ENCODE measurements around the gene CHMP3. TPM values are rescaled to one million over a fixed set of nuclear protein-coding genes. Genes with fewer than 3 reads are reported as not detected.
"Not testable (repeated sequence)": the region's sequence is repeated elsewhere in the genome, so short reads cannot be mapped to it uniquely, and the experiment has no call there.

CHMP3 gene
- total RNA-seq, 2 experiments from 2014 or later = 35.0 to 35.8 TPM

DNA sequence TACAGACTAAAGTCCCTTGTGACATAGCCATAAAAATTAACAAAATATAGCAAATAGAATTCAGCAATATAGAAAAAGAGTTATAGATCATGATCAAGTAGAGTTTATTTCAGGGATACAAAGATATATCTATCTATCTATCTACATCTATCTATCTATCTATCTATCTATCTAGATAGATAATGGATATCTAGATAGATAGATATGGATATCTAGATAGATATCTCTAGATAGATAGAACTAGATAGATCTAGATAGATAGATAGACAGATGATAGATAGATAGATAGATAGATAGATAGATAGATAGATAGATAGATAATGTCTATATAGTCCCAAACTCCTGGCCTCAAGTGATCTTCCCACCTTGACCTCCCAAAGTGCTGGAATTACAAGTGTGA lies 17.3 kb upstream of the CHMP3 start:
- no peak for ATAC-seq
- H3K27ac Mint-ChIP-seq = no peak overlapping the region

GRCh38 chr2:86577817-86578456 lies 14.7 kb upstream of the CHMP3 start:
- Mint-ChIP-seq H3K27ac (no peak overlapping the region), H3K4me3 (no peak overlapping the region), H3K4me1 (no peaks in the 10 kb centered on the region), H3K36me3 (ENCODE audit: low read depth) (peaks cover 3% of the 10 kb centered on the region), H3K27me3 (no peaks in the 10 kb centered on the region), H3K9me3 (ENCODE audit: low read depth) (peaks cover 5% of the 10 kb centered on the region)
- no peak for DNase-seq
- ChIA-PET POLR2A (no interaction called here), CTCF (no interaction called here)
- intact Hi-C loops (cut with DNase I, micrococcal nuclease) = no loop called here
- ATAC-seq = no peak

More for the DNA sequence above, 17.3 kb upstream of the CHMP3 start:
- H3K9me3 Mint-ChIP-seq (ENCODE audit: low read depth) = peaks cover 5% of the 10 kb centered on the region
- POLR2A ChIA-PET = no interaction called here
- H3K27me3 Mint-ChIP-seq = no peaks in the 10 kb centered on the region
- DNase-seq = no peak
- intact Hi-C loops (cut with DNase I, micrococcal nuclease) = loop anchor here in 1 of 2 experiments (5.0 kb wide), 1 partner anchor 42 kb away; the partner anchor contains the start of gene RNF103
- CTCF ChIA-PET = no interaction called here
- peaks cover 3% of the 10 kb centered on the region for H3K36me3 Mint-ChIP-seq (ENCODE audit: low read depth)
- no peak overlapping the region for H3K4me3 Mint-ChIP-seq
- H3K4me1 Mint-ChIP-seq = peaks cover 20% of the 10 kb centered on the region

GRCh38 chr2:86570059-86570458 lies 6.8 kb upstream of the CHMP3 start:
- H3K36me3 Mint-ChIP-seq (ENCODE audit: low read depth) = no peaks in the 10 kb centered on the region
- ChIA-PET POLR2A (no interaction called here), CTCF (no interaction called here)
- H3K4me3 Mint-ChIP-seq = no peak overlapping the region
- H3K27me3 Mint-ChIP-seq = no peaks in the 10 kb centered on the region
- DNase-seq (no peak), ATAC-seq (no peak)
- no peaks in the 10 kb centered on the region for H3K9me3 Mint-ChIP-seq (ENCODE audit: low read depth)
- H3K27ac Mint-ChIP-seq = no peak overlapping the region
- peaks cover 2% of the 10 kb centered on the region for H3K4me1 Mint-ChIP-seq
- intact Hi-C loops (cut with DNase I, micrococcal nuclease) = no loop called here

DNA sequence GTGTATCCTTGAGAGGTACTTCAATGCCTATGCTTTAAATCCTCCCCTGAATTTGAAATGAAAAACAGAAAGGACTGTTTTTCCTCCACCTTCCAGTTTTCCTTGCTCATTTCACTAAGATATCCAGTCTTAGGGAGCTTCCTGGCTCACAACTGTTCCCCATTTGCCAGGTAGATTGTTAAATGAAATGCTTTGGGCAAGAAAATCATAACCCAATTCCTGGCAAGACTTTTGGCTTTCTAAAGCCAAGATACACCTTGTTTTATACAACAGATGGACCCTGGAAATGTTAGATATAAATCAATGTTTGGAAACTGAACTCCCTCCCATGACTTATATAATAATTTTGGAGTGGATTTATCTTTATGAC lies 3.6 kb upstream of the CHMP3 start:
- DNase-seq (no peak), ATAC-seq (no peak)
- Mint-ChIP-seq H3K4me1 (peaks cover 18% of the 10 kb centered on the region), H3K27me3 (no peaks in the 10 kb centered on the region), H3K27ac (no peak overlapping the region), H3K4me3 (no peak overlapping the region), H3K36me3 (ENCODE audit: low read depth) (peaks cover 11% of the 10 kb centered on the region), H3K9me3 (ENCODE audit: low read depth) (no peaks in the 10 kb centered on the region)
- CTCF ChIA-PET = no interaction called here
- intact Hi-C loops (cut with DNase I, micrococcal nuclease) = loop anchor here in 1 of 2 experiments (1.0 kb wide), 1 partner anchor 38 kb away; no protein-coding TSS in a partner anchor
- POLR2A ChIA-PET = no interaction called here

DNA sequence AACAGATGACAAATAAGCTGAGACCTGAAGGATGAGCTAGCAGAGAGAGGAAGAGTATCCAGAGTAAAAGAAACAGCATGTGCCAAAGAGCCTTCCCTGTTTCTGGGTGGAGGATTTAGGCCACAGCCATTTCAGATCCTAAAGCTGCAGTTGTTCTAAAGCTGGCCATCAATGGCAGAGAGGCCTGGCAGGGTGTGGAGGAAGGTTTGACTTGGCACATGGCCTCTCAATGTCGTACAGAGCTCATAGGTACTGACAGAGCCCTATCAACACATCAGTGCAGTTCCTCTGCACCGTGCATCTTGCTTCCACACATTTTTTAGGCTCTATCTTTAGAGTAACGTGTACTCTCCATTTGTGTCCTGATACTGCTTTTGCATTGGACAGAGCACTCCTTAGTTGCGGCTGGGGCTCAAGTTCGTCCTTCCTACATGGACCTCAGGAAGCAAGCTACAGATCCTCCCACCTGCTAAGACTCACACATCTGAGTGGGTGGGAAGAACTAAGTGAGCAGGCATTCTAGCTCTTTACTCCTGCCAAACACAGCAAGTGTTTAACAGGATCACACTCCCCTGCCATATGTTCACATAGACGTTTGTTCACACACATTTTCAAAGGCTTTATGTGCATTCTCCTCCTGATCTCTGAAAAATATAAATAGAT lies 3.0 kb upstream of the CHMP3 start:
- no peaks in the 10 kb centered on the region for H3K9me3 Mint-ChIP-seq (ENCODE audit: low read depth)
- ATAC-seq = no peak

GRCh38 chr2:86563650-86564061 lies 413 bp upstream of the CHMP3 start:
- no peaks in the 10 kb centered on the region for H3K27me3 Mint-ChIP-seq
- intact Hi-C loops (cut with DNase I, micrococcal nuclease) = loop anchor here (1.0 to 2.0 kb wide), 9 partner anchors 21 to 951 kb away; partner anchors contain the start of genes RNF103 (in 2 of the 2), C2orf68 (in 1 of the 2), IMMT (in 1 of the 2) and KDM3A (in 1 of the 2)
- peaks cover 30% of the 10 kb centered on the region for H3K4me1 Mint-ChIP-seq
- ChIA-PET POLR2A (no interaction called here), CTCF (interaction anchor here (0.8 kb wide), 1 partner anchor 11 kb away, joined by 3 read pairs; no protein-coding TSS in a partner anchor)
- peak overlapping the region; percentile 95 for H3K4me3 Mint-ChIP-seq
- DNase-seq (no peak), ATAC-seq (no peak)
- peaks cover 26% of the 10 kb centered on the region for H3K36me3 Mint-ChIP-seq (ENCODE audit: low read depth)
- H3K9me3 Mint-ChIP-seq (ENCODE audit: low read depth) = no peaks in the 10 kb centered on the region
- peak overlapping the region; percentile 99 for H3K27ac Mint-ChIP-seq

More for the DNA sequence above, 3.0 kb upstream of the CHMP3 start:
- no peak overlapping the region for H3K27ac Mint-ChIP-seq
- no peak overlapping the region for H3K4me3 Mint-ChIP-seq
- POLR2A ChIA-PET = interaction anchor here (0.6 kb wide), 1 partner anchor 926 kb away, joined by 9 read pairs; no protein-coding TSS in a partner anchor
- CTCF ChIA-PET = interaction anchor here (0.5 to 0.6 kb wide), 2 partner anchors 113 to 203 kb away, joined by 3 to 4 read pairs; no protein-coding TSS in a partner anchor
- H3K27me3 Mint-ChIP-seq = no peaks in the 10 kb centered on the region
- H3K4me1 Mint-ChIP-seq = peaks cover 23% of the 10 kb centered on the region
- no peak for DNase-seq
- peaks cover 11% of the 10 kb centered on the region for H3K36me3 Mint-ChIP-seq (ENCODE audit: low read depth)
- intact Hi-C loops (cut with DNase I, micrococcal nuclease) = no loop called here

DNA sequence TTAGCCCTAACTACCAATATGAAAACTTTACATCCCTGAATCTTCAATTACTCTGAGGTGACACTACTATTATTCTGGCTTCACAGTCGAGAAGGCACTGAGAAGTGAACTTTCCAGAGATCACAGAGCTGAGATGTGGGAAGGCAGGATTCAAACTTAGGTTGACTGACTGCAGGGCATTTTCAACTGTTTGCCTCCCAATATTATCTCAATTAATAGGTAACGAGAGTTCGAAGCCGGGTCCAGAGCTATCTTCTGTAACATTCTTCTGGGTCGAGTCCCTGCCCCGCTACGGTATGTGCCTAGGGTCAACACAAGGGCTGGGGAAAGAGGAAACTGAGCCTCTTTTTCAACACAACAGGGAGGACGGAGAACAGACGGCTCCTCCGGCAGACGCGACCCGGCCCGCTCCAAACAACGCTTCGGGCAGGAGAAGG lies 740 bp downstream of the CHMP3 start:
- ATAC-seq (no peak), DNase-seq (no peak)
- Mint-ChIP-seq H3K9me3 (ENCODE audit: low read depth) (no peaks in the 10 kb centered on the region), H3K27ac (peak overlapping the region; percentile 99), H3K4me3 (peak overlapping the region; percentile 95), H3K36me3 (ENCODE audit: low read depth) (peaks cover 26% of the 10 kb centered on the region), H3K4me1 (peaks cover 30% of the 10 kb centered on the region), H3K27me3 (no peaks in the 10 kb centered on the region)
- CTCF ChIA-PET = interaction anchor here (1.0 kb wide), 1 partner anchor 20 kb away, joined by 3 read pairs; no protein-coding TSS in a partner anchor
- POLR2A ChIA-PET = interaction anchor here (0.6 to 0.9 kb wide), 2 partner anchors 12 to 121 kb away, joined by 4 to 5 read pairs; partner anchors contain the start of gene KDM3A
- intact Hi-C loops (cut with DNase I, micrococcal nuclease) = loop anchor here (2.0 kb wide), 5 partner anchors 22 to 950 kb away; partner anchors contain the start of genes C2orf68 (in 1 of the 2), IMMT (in 1 of the 2) and PTCD3 (in 1 of the 2)

- ChIA-PET CTCF (no interaction called here), POLR2A (no interaction called here)
- no peak for ATAC-seq
- no peak for DNase-seq
- no peak overlapping the region for H3K4me3 Mint-ChIP-seq
- H3K27me3 Mint-ChIP-seq = no peaks in the 10 kb centered on the region
- H3K9me3 Mint-ChIP-seq (ENCODE audit: low read depth) = no peaks in the 10 kb centered on the region
- intact Hi-C loops (cut with DNase I, micrococcal nuclease) = no loop called here
- peaks cover 38% of the 10 kb centered on the region for H3K4me1 Mint-ChIP-seq
- peaks cover 19% of the 10 kb centered on the region for H3K36me3 Mint-ChIP-seq (ENCODE audit: low read depth)
- no peak overlapping the region for H3K27ac Mint-ChIP-seq
Measured at GRCh38 chr2:86557836-86558235, 5.4 kb downstream of the CHMP3 start.

- no peak overlapping the region for H3K27ac Mint-ChIP-seq
- no peak for DNase-seq
- no peak for ATAC-seq
- H3K4me1 Mint-ChIP-seq = peaks cover 40% of the 10 kb centered on the region
- H3K36me3 Mint-ChIP-seq (ENCODE audit: low read depth) = peaks cover 24% of the 10 kb centered on the region
- no peak overlapping the region for H3K4me3 Mint-ChIP-seq
- CTCF ChIA-PET = interaction anchor here (0.5 to 1.2 kb wide), 4 partner anchors 9 to 783 kb away, joined by 3 to 4 read pairs (median 4); no protein-coding TSS in a partner anchor
- no peaks in the 10 kb centered on the region for H3K9me3 Mint-ChIP-seq (ENCODE audit: low read depth)
- POLR2A ChIA-PET = interaction anchor here (0.7 kb wide), 1 partner anchor 63 kb away, joined by 7 read pairs; no protein-coding TSS in a partner anchor
- intact Hi-C loops (cut with DNase I, micrococcal nuclease) = no loop called here
- H3K27me3 Mint-ChIP-seq = no peaks in the 10 kb centered on the region
Measured at GRCh38 chr2:86556508-86556907, 6.7 kb downstream of the CHMP3 start.

GRCh38 chr2:86552889-86553288 lies 10.4 kb downstream of the CHMP3 start:
- peak; percentile 30 for DNase-seq

GRCh38 chr2:86549963-86550725 lies 13.1 kb downstream of the CHMP3 start:
- DNase-seq; H3K9me3 Mint-ChIP-seq (ENCODE audit: low read depth); CTCF ChIA-PET; ATAC-seq; H3K27me3 Mint-ChIP-seq; H3K27ac Mint-ChIP-seq; H3K4me3 Mint-ChIP-seq: not testable (repeated sequence)
- POLR2A ChIA-PET = interaction anchor here (0.7 kb wide), 1 partner anchor 68 kb away, joined by 5 read pairs; no protein-coding TSS in a partner anchor
- peaks cover 51% of the 10 kb centered on the region for H3K36me3 Mint-ChIP-seq (ENCODE audit: low read depth)
- intact Hi-C loops (cut with DNase I, micrococcal nuclease) = loop anchor here in 1 of 2 experiments (5.0 kb wide), 1 partner anchor 683 kb away; no protein-coding TSS in a partner anchor
- peaks cover 28% of the 10 kb centered on the region for H3K4me1 Mint-ChIP-seq

More at GRCh38 chr2:86552889-86553288, 10.4 kb downstream of the CHMP3 start:
- peaks cover under 1% of the 10 kb centered on the region for H3K9me3 Mint-ChIP-seq (ENCODE audit: low read depth)
- no peaks in the 10 kb centered on the region for H3K27me3 Mint-ChIP-seq
- H3K4me3 Mint-ChIP-seq = peak overlapping the region; percentile 28
- ChIA-PET CTCF (interaction anchor here (1.4 kb wide), 1 partner anchor 11 kb away, joined by 3 read pairs; no protein-coding TSS in a partner anchor), POLR2A (no interaction called here)
- intact Hi-C loops (cut with DNase I, micrococcal nuclease) = no loop called here
- ATAC-seq = peak; percentile 30
- peaks cover 28% of the 10 kb centered on the region for H3K36me3 Mint-ChIP-seq (ENCODE audit: low read depth)
- H3K27ac Mint-ChIP-seq = peak overlapping the region; percentile 67
- peaks cover 32% of the 10 kb centered on the region for H3K4me1 Mint-ChIP-seq

Data from activated CD4-positive, alpha-beta T cell treated with anti-CD3 and anti-CD28 coated beads for 36 hours (primary cell).